ENCODE results near the gene CEBPB. TPM values are rescaled to one million over a fixed set of nuclear protein-coding genes. Genes with fewer than 3 reads are reported as not detected.
"Not testable (repeated sequence)": the region's sequence is repeated elsewhere in the genome, so short reads cannot be mapped to it uniquely, and the experiment has no call there.

The CEBPB gene
- polyA plus RNA-seq, 4 donors = 4.0 to 8.5 (median 4.9) TPM

- DNase-seq (ENCODE audit: low read depth in 4 of 4, low spot score in 2 of 4) = no peak
Observed at GRCh38 chr20:50208085-50208491, 17.5 kb downstream of the CEBPB start.

- not testable (repeated sequence) for DNase-seq (ENCODE audit: low read depth in 4 of 4, low spot score in 2 of 4)
Observed at GRCh38 chr20:50208815-50209214, 18.2 kb downstream of the CEBPB start.

- no peak for DNase-seq (ENCODE audit: low read depth in 4 of 4, low spot score in 2 of 4)
Observed at GRCh38 chr20:50210066-50210619, 19.5 kb downstream of the CEBPB start.

GRCh38 chr20:50211091-50211490 is 20.5 kb downstream of the CEBPB start:
- DNase-seq (ENCODE audit: low read depth in 4 of 4, low spot score in 2 of 4) = no peak

GRCh38 chr20:50213531-50214106 is 23.0 kb downstream of the CEBPB start:
- DNase-seq (ENCODE audit: low read depth in 4 of 4, low spot score in 2 of 4) = no peak

GRCh38 chr20:50214226-50215024 is 23.8 kb downstream of the CEBPB start:
- no peak for DNase-seq (ENCODE audit: low read depth in 4 of 4, low spot score in 2 of 4)

- no peak for DNase-seq (ENCODE audit: low read depth in 4 of 4, low spot score in 2 of 4)
Observed at GRCh38 chr20:50215101-50215690, 24.6 kb downstream of the CEBPB start.

- no peak for DNase-seq (ENCODE audit: low read depth in 4 of 4, low spot score in 2 of 4)
Observed at GRCh38 chr20:50215926-50216325, 25.3 kb downstream of the CEBPB start.

- no peak for DNase-seq (ENCODE audit: low read depth in 4 of 4, low spot score in 2 of 4)
Observed at GRCh38 chr20:50216543-50217206, 26.0 kb downstream of the CEBPB start.

- no peak for DNase-seq (ENCODE audit: low read depth in 4 of 4, low spot score in 2 of 4)
Observed at GRCh38 chr20:50217207-50217949, 26.7 kb downstream of the CEBPB start.

- DNase-seq (ENCODE audit: low read depth in 4 of 4, low spot score in 2 of 4) = no peak
Observed at GRCh38 chr20:50218987-50219435, 28.4 kb downstream of the CEBPB start.

GRCh38 chr20:50219600-50219999 is 29.0 kb downstream of the CEBPB start:
- DNase-seq (ENCODE audit: low read depth in 4 of 4, low spot score in 2 of 4) = no peak

GRCh38 chr20:50220093-50220893 is 29.7 kb downstream of the CEBPB start:
- no peak for DNase-seq (ENCODE audit: low read depth in 4 of 4, low spot score in 2 of 4)

- DNase-seq (ENCODE audit: low read depth in 4 of 4, low spot score in 2 of 4) = no peak
Observed at GRCh38 chr20:50220894-50221365, 30.3 kb downstream of the CEBPB start.

GRCh38 chr20:50221501-50222308 is 31.1 kb downstream of the CEBPB start:
- DNase-seq (ENCODE audit: low read depth in 4 of 4, low spot score in 2 of 4) = no peak

- no peak for DNase-seq (ENCODE audit: low read depth in 4 of 4, low spot score in 2 of 4)
Observed at GRCh38 chr20:50222309-50223038, 31.8 kb downstream of the CEBPB start.

GRCh38 chr20:50223039-50224005 is 32.7 kb downstream of the CEBPB start:
- DNase-seq (ENCODE audit: low read depth in 4 of 4, low spot score in 2 of 4) = no peak
